Ovary (tissue), 9 donors: ENCODE measurements around the gene TMX2. TPM values are rescaled to one million over a fixed set of nuclear protein-coding genes. Genes with fewer than 3 reads are reported as not detected.

ENCODE experiments used
- DNase-seq, 5 donors: peaks; one replicate each; pipeline ENCODE4 v3.0.0-alpha.2; 2019 to 2020
- H3K27ac ChIP-seq, 2 donors: fragments of 200-600 bp; one replicate each; pipeline versions ENCODE4 v1.5.1 to v1.8.0; 2019 to 2022
- H3K27me3 ChIP-seq: fragments of 200-600 bp; one replicate; pipeline ENCODE4 v1.8.0; 2022
- H3K36me3 ChIP-seq: fragments of 200-600 bp; sonication (generic); one replicate; pipeline ENCODE4 v1.5.1; 2019
- H3K4me1 ChIP-seq: one replicate; pipeline ENCODE4 v1.8.1; 2013; ENCODE audit warnings: mild to moderate bottlenecking, moderate library complexity; ENCODE audit not compliant: insufficient read depth
- H3K4me3 ChIP-seq: fragments of 200-600 bp; sonication (generic); one replicate; pipeline ENCODE4 v1.5.1; 2017
- H3K9me3 ChIP-seq, 2 donors: fragments of 200-600 bp in 1 of 2; sonication (generic) in 1 of 2; one replicate each; pipeline versions ENCODE4 v1.5.1 to v1.8.1; 2013 to 2019; ENCODE audit warnings: mild to moderate bottlenecking in 1 of 2, moderate library complexity in 1 of 2
- CTCF ChIP-seq, 3 donors: fragments of 450-650 bp in 2 of 3; fragments of 200-600 bp in 1 of 3; IDR thresholded peaks; one replicate each; pipeline versions ENCODE4 v1.5.1 to v1.8.0; 2016 to 2022; ENCODE audit warnings: antibody characterized with exemption in 3 of 3, mild to moderate bottlenecking in 1 of 3
- EP300 ChIP-seq: sonication (generic); formaldehyde crosslinking; IDR thresholded peaks from one replicate; pipeline ENCODE4 v1.6.1; 2017; ENCODE audit warnings: antibody characterized with exemption
- POLR2A ChIP-seq: fragments of 450-650 bp; IDR thresholded peaks from one replicate; pipeline ENCODE4 v1.6.1; 2017; ENCODE audit warnings: antibody characterized with exemption, mild to moderate bottlenecking, moderate library complexity
- WGBS, 3 donors: extraction: QIAGEN DNeasy Blood & Tissue Kit in 1 of 3; methylation state at CpG; one replicate each; pipeline versions ENCODE4 v1.1.5 to v1.1.7; 2013 to 2017; 5-methylcytosine and 5-hydroxymethylcytosine counted together
- intact Hi-C, 4 donors: fragments of 100-400 bp; cut with DNase I; formaldehyde crosslinking; loops; one replicate each; pipeline versions ENCODE4 v1.11.0 to v1.15.1; 2022 to 2023
- polyA plus RNA-seq, 2 donors: library from polyadenylated mRNA; stranded (reverse); fragments of 200-250 nt in 1 of 2; fragments of 350-450 nt in 1 of 2; fragmentation: Illumina TruSeq in 1 of 2; extraction: RNeasy Lipid Tissue Mini Kit (QIAGEN cat#74804) in 1 of 2; gene quantifications; one replicate each; pipeline ENCODE4 v1.2.3, GENCODE V29; 2013 to 2014
- total RNA-seq, 7 donors: library from RNA; depleted of rRNA in 2 of 7; stranded (reverse); fragments of >200 nt in 2 of 7; fragmentation: NEBNext Ultra II Directional in 3 of 7; extraction: Animal tissue kit (Norgen Biotek cat#: 25700) in 3 of 7; gene quantifications; one replicate each; pipeline versions ENCODE4 v1.1.0 to v1.2.4, GENCODE V29; 2016 to 2023
- donor health status: DM: no; HTN: no; CAD: no; lungs with moderate emphysema.
- donor health status: DM: no; HTN: no; CAD: no.
- donor health status: Bipolar disorder and iron deficiency.
- donor health status: DM: yes; HTN: yes; CAD: no.
- donor health status: DM: no; HTN: no; CAD: no.
- donor health status: DM: yes; HTN: yes; CAD: no.

The TMX2 gene
- total and polyA plus RNA-seq, 9 donors = 31.5 to 130 (median 58.6) TPM

GRCh38 chr11:57752954-57753353 lies 40.6 kb downstream of the TMX2 start:
- Histone ChIP-seq H3K9me3 (no peaks in the 10 kb centered on the region), H3K27me3 (no peaks in the 10 kb centered on the region), H3K4me3 (no peak overlapping the region), H3K4me1 (no peaks in the 10 kb centered on the region), H3K36me3 (no peaks in the 10 kb centered on the region), H3K27ac (no peak overlapping the region)
- no peak for DNase-seq
- 95 to 96% (median 96%) methylated on average over 30 of the region's 30 CpGs for WGBS, 3 donors
- intact Hi-C loops = loop anchor here in 1 of 4 donors (10.0 kb wide), 1 partner anchor 52 kb away; no protein-coding TSS in a partner anchor
- TF ChIP-seq EP300 (no peak), CTCF (IDR thresholded peaks at IDR 0.05) (no peak), POLR2A (no peak)

- intact Hi-C loops = loop anchor here in 1 of 4 donors (10.0 kb wide), 1 partner anchor 47 kb away; no protein-coding TSS in a partner anchor
- WGBS, 3 donors = 47 to 76% (median 49%) methylated on average over 3 of the region's 3 CpGs
- Histone ChIP-seq H3K27ac (no peak overlapping the region), H3K36me3 (no peaks in the 10 kb centered on the region), H3K4me3 (no peak overlapping the region), H3K27me3 (no peaks in the 10 kb centered on the region), H3K4me1 (no peaks in the 10 kb centered on the region), H3K9me3 (no peaks in the 10 kb centered on the region)
- no peak for TF ChIP-seq POLR2A
- no peak for DNase-seq
Observed at GRCh38 chr11:57758174-57758573, 45.8 kb downstream of the TMX2 start.

GRCh38 chr11:57761301-57762234 lies 49.2 kb downstream of the TMX2 start, which contains the start of gene CTNND1:
Gene CTNND1, plus strand, starts transcription at chr11:57761802. Its CDS starts 29,677 bp downstream, at chr11:57791479.
- Histone ChIP-seq H3K36me3 (no peaks in the 10 kb centered on the region), H3K27ac (peak within 1 kb of the TSS; percentile 79 to 92), H3K9me3 (no peaks in the 10 kb centered on the region), H3K4me3 (peak within 1 kb of the TSS; percentile 60), H3K27me3 (no peaks in the 10 kb centered on the region), H3K4me1 (peaks cover 8% of the 10 kb centered on the region)
- peak; percentile 84 to 94 (median 88) for DNase-seq
- intact Hi-C loops = loop anchor here in 2 of 4 donors (1.0 to 5.0 kb wide), 3 partner anchors 41 to 94 kb away; partner anchors contain the start of gene ZDHHC5 (in 1 of the 2)
- peak; percentile 71 for TF ChIP-seq POLR2A
- TF ChIP-seq CTCF (IDR thresholded peaks at IDR 0.05) = no peak
- 2% methylated on average over 13 of the region's 13 CpGs for WGBS, 3 donors

- Histone ChIP-seq H3K4me3 (peak overlapping the region; percentile 60), H3K27ac (peak overlapping the region; percentile 60 to 92), H3K9me3 (no peaks in the 10 kb centered on the region), H3K36me3 (no peaks in the 10 kb centered on the region), H3K4me1 (peaks cover 8% of the 10 kb centered on the region), H3K27me3 (no peaks in the 10 kb centered on the region)
- DNase-seq = no peak
- intact Hi-C loops = loop anchor here in 2 of 4 donors (1.0 to 5.0 kb wide), 3 partner anchors 40 to 95 kb away; partner anchors contain the start of gene ZDHHC5 (in 1 of the 2)
- 0 to 2% (median 0%) methylated on average over 9 of the region's 9 CpGs for WGBS, 3 donors
- TF ChIP-seq POLR2A (no peak), EP300 (no peak), CTCF (IDR thresholded peaks at IDR 0.05) (no peak)
Observed at GRCh38 chr11:57762235-57762861, 50.0 kb downstream of the TMX2 start.
